ENCODE data around the gene MAP2K3. TPM values are rescaled to one million over a fixed set of nuclear protein-coding genes. Genes with fewer than 3 reads are reported as not detected.
"Not testable (repeated sequence)": the region's sequence is repeated elsewhere in the genome, so short reads cannot be mapped to it uniquely, and the experiment has no call there.

Gene MAP2K3
- total and polyA plus RNA-seq, 12 donors, result 28.9 to 103 (median 60.4) TPM

- peaks cover 0 to 2% (median 0%) of the 10 kb centered on the region in 7 donors for H3K27me3 ChIP-seq
- WGBS, 2 donors, result 84 to 88% methylated on average over 9 of the region's 9 CpGs
- DNase-seq, result no peak
Observed at GRCh38 chr17:21330436-21331160, 46.1 kb downstream of the MAP2K3 start.

GRCh38 chr17:21336541-21337294 lies 52.2 kb downstream of the MAP2K3 start:
- WGBS, 2 donors, result 80 to 83% methylated on average over 4 of the region's 4 CpGs
- H3K27ac ChIP-seq, result not testable (repeated sequence)
- ATAC-seq, result peak in 3 of 8 donors; percentile 5 to 15 (median 8)

More at GRCh38 chr17:21330436-21331160, 46.1 kb downstream of the MAP2K3 start:
- intact Hi-C loops (cut with DNase I), result loop anchor here in 1 of 10 donors (10.0 kb wide), 1 partner anchor 54 kb away; no protein-coding TSS in a partner anchor
- ATAC-seq, result peak in 2 of 8 donors; percentile 16 to 28
- Histone ChIP-seq H3K9me3 (peaks cover 0 to 10% (median 0%) of the 10 kb centered on the region in 11 donors), H3K4me1 (no peaks in the 10 kb centered on the region), H3K27ac (no peak overlapping the region), H3K4me3 (no peak overlapping the region), H3K36me3 (no peaks in the 10 kb centered on the region)
- TF ChIP-seq CTCF (IDR thresholded peaks at IDR 0.05), result no peak

GRCh38 chr17:21337981-21338625 lies 53.6 kb downstream of the MAP2K3 start:
- intact Hi-C loops (cut with DNase I), result loop anchor here in 1 of 10 donors (10.0 kb wide), 1 partner anchor 47 kb away; no protein-coding TSS in a partner anchor

More at GRCh38 chr17:21336541-21337294, 52.2 kb downstream of the MAP2K3 start:
- not testable (repeated sequence) for H3K4me1 ChIP-seq, H3K9me3 ChIP-seq, H3K4me3 ChIP-seq, H3K36me3 ChIP-seq, H3K27me3 ChIP-seq, DNase-seq
- intact Hi-C loops (cut with DNase I), result loop anchor here in 1 of 10 donors (10.0 kb wide), 1 partner anchor 48 kb away; no protein-coding TSS in a partner anchor

GRCh38 chr17:21339011-21339410 lies 54.5 kb downstream of the MAP2K3 start:
- intact Hi-C loops (cut with DNase I), result loop anchor here in 1 of 10 donors (10.0 kb wide), 1 partner anchor 46 kb away; no protein-coding TSS in a partner anchor
- H3K4me3 ChIP-seq, result no peak overlapping the region
- ATAC-seq, result no peak
- TF ChIP-seq CTCF (IDR thresholded peaks at IDR 0.05), result no peak
- no peaks in the 10 kb centered on the region for H3K27me3 ChIP-seq
- H3K4me1 ChIP-seq, result peaks cover 0 to 5% (median 0%) of the 10 kb centered on the region in 9 donors
- 54 to 57% methylated on average over 7 of the region's 7 CpGs for WGBS, 2 donors
- no peak for DNase-seq
- no peaks in the 10 kb centered on the region for H3K36me3 ChIP-seq
- no peak overlapping the region for H3K27ac ChIP-seq
- no peaks in the 10 kb centered on the region for H3K9me3 ChIP-seq

More at GRCh38 chr17:21337981-21338625, 53.6 kb downstream of the MAP2K3 start:
- H3K4me1 ChIP-seq, H3K9me3 ChIP-seq, DNase-seq, H3K27me3 ChIP-seq, H3K4me3 ChIP-seq, H3K36me3 ChIP-seq: not testable (repeated sequence)
- WGBS, 2 donors, result 69 to 70% methylated on average over 8 of the region's 8 CpGs
- peak in 2 of 8 donors; percentile 3 to 26 for ATAC-seq
- H3K27ac ChIP-seq, result peak overlapping the region in 2 of 10 donors; percentile 35 to 58

- ATAC-seq, H3K27me3 ChIP-seq, H3K4me3 ChIP-seq, H3K9me3 ChIP-seq, DNase-seq, H3K4me1 ChIP-seq, H3K27ac ChIP-seq, H3K36me3 ChIP-seq: not testable (repeated sequence)
- intact Hi-C loops (cut with DNase I), result loop anchor here in 1 of 10 donors (10.0 kb wide), 1 partner anchor 45 kb away; no protein-coding TSS in a partner anchor
- 90 to 94% methylated on average over 11 of the region's 11 CpGs for WGBS, 2 donors
Observed at GRCh38 chr17:21339571-21339970, 55.1 kb downstream of the MAP2K3 start.

GRCh38 chr17:21340407-21340806 lies 55.9 kb downstream of the MAP2K3 start:
- WGBS, 2 donors, result 86 to 89% methylated on average over 6 of the region's 6 CpGs
- not testable (repeated sequence) for ATAC-seq

GRCh38 chr17:21341279-21341678 lies 56.8 kb downstream of the MAP2K3 start:
- intact Hi-C loops (cut with DNase I); H3K4me1 ChIP-seq; H3K4me3 ChIP-seq; H3K36me3 ChIP-seq; H3K27me3 ChIP-seq; H3K27ac ChIP-seq; ATAC-seq; H3K9me3 ChIP-seq; DNase-seq: not testable (repeated sequence)
- WGBS, 2 donors, result 76 to 82% methylated on average over 4 of the region's 4 CpGs

More at GRCh38 chr17:21340407-21340806, 55.9 kb downstream of the MAP2K3 start:
- H3K9me3 ChIP-seq; H3K27ac ChIP-seq; H3K36me3 ChIP-seq; H3K4me3 ChIP-seq; DNase-seq; intact Hi-C loops (cut with DNase I); H3K27me3 ChIP-seq; H3K4me1 ChIP-seq: not testable (repeated sequence)

- WGBS, 2 donors, result 76 to 83% methylated on average over 8 of the region's 8 CpGs
- intact Hi-C loops (cut with DNase I); H3K36me3 ChIP-seq; DNase-seq; H3K4me3 ChIP-seq; ATAC-seq; H3K27ac ChIP-seq; H3K27me3 ChIP-seq; H3K9me3 ChIP-seq: not testable (repeated sequence)
- H3K4me1 ChIP-seq, result peaks cover 0 to 11% (median 4%) of the 10 kb centered on the region in 9 donors
Observed at GRCh38 chr17:21341925-21342540, 57.5 kb downstream of the MAP2K3 start.

Measured in heart right ventricle (tissue), 16 donors.